Heart right ventricle (tissue), 16 donors: ENCODE results near the gene CDRT4. TPM values are rescaled to one million over a fixed set of nuclear protein-coding genes. Genes with fewer than 3 reads are reported as not detected.

ENCODE experiments used
- ATAC-seq, 8 donors: fragments of 200-7000 bp; cut with Tn5 transposase; one replicate each; pipeline ENCODE4 v1.9.1; 2020; ENCODE audit warnings: mild to moderate bottlenecking in 8 of 8, moderate library complexity in 8 of 8, moderate number of reproducible peaks in 1 of 8
- DNase-seq, 2 donors: peaks; one replicate each; pipeline ENCODE4 v3.0.0-alpha.2; 2020
- H3K27ac ChIP-seq, 10 donors: fragments of 200-600 bp; sonication (generic) in 2 of 10; one replicate each; pipeline versions ENCODE4 v1.5.0 to v1.8.0; 2020 to 2022; ENCODE audit warnings: mild to moderate bottlenecking in 3 of 10
- H3K27me3 ChIP-seq, 7 donors: fragments of 200-600 bp; one replicate each; pipeline ENCODE4 v1.8.0; 2021 to 2022; ENCODE audit warnings: mild to moderate bottlenecking in 2 of 7
- H3K36me3 ChIP-seq, 9 donors: fragments of 200-600 bp; sonication (generic) in 1 of 9; one replicate each; pipeline versions ENCODE4 v1.5.0 to v1.8.0; 2020 to 2022; ENCODE audit warnings: mild to moderate bottlenecking in 2 of 9
- H3K4me1 ChIP-seq, 9 donors: fragments of 200-600 bp; sonication (generic) in 1 of 9; one replicate each; pipeline versions ENCODE4 v1.5.0 to v1.8.0; 2020 to 2022; ENCODE audit warnings: mild to moderate bottlenecking in 4 of 9
- H3K4me3 ChIP-seq, 10 donors: fragments of 200-600 bp; sonication (generic) in 2 of 10; one replicate each; pipeline versions ENCODE4 v1.5.0 to v1.8.0; 2020 to 2022; ENCODE audit warnings: mild to moderate bottlenecking in 7 of 10, moderate library complexity in 2 of 10
- H3K9me3 ChIP-seq, 11 donors: fragments of 200-600 bp in 10 of 11; sonication (generic) in 2 of 11; one replicate each; pipeline versions ENCODE4 v1.5.0 to v1.8.0; 2013 to 2022; ENCODE audit warnings: mild to moderate bottlenecking in 2 of 11, control low read depth in 1 of 11, moderate library complexity in 1 of 11
- WGBS, 2 donors: extraction: QIAGEN DNeasy Blood & Tissue Kit; methylation state at CpG; one replicate each; pipeline ENCODE4 v1.1.7; 2013; ENCODE audit warnings: inconsistent platforms in 1 of 2; 5-methylcytosine and 5-hydroxymethylcytosine counted together
- intact Hi-C, 10 donors: fragments of 100-400 bp; cut with DNase I; formaldehyde crosslinking; loops; one replicate each; pipeline versions ENCODE4 v1.11.1 to v1.14.2; 2022
- polyA plus RNA-seq, 2 donors: library from polyadenylated mRNA; stranded (reverse); fragments of 200-250 nt; gene quantifications; one replicate each; pipeline ENCODE4 v1.2.3, GENCODE V29; 2013
- total RNA-seq, 10 donors: library from RNA; stranded (reverse); fragmentation: NEBNext Ultra II Directional in 3 of 10; extraction: Animal tissue kit (Norgen Biotek cat#: 25700) in 3 of 10; gene quantifications; one replicate each; pipeline versions ENCODE4 v1.2.1 to v1.2.4, GENCODE V29; 2021 to 2023
- TF ChIP-seq, protein P1 (sequence below), 9 donors: fragments of 200-600 bp; sonication (generic) in 2 of 9; IDR thresholded peaks; one replicate each; pipeline versions ENCODE4 v1.5.0 to v1.8.0; 2021 to 2022; ENCODE audit warnings: antibody characterized with exemption in 9 of 9, mild to moderate bottlenecking in 5 of 9, moderate library complexity in 1 of 9
- donor health status: Arrhythmogenic right ventricular cardiomyopathy.
- donor health status: ischemic (EF 13 %, LVEDD 7.1; RV severe dilation, severe dysfunction).
- donor health status: healthy with polysubstance abuse.
- donor health status: DM: no; HTN: yes; CAD: no.
- donor health status: DM: no; HTN: no; CAD: no.
- donor health status: ischemic (EF 25% LVEDD 6.9; RV normal size, moderate dysfunction).
- donor health status: ischemic (EF 25% LVEDD 5.7; RV mildly dilated, moderate dysfunction).
- donor health status: healthy.
- donor health status: DM: yes; HTN: yes; CAD: no.
- donor health status: Ischemic cardiomyopathy.
- donor health status: ischemic (EF 35%, LVEDD 5.7; RV mildly dilated, moderate dysfunction).
- donor health status: nonischemic (EF 11% LVEDD 7.7; RV severe dilation, severe dysfunction).
- donor health status: DM: yes; HTN: yes; CAD: no.
- donor health status: PGD.
- donor health status: ischemic (EF 29% LVEDD 5.4; RV normal size, mild dysfunction).
- donor health status: nonischemic (EF 23%, LVEDD 6.1; RV moderate dilation, normal function).

CDRT4 gene
- total and polyA plus RNA-seq, 12 donors, result 0.45 to 4.2 (median 0.92) TPM; not detected in 2

DNA sequence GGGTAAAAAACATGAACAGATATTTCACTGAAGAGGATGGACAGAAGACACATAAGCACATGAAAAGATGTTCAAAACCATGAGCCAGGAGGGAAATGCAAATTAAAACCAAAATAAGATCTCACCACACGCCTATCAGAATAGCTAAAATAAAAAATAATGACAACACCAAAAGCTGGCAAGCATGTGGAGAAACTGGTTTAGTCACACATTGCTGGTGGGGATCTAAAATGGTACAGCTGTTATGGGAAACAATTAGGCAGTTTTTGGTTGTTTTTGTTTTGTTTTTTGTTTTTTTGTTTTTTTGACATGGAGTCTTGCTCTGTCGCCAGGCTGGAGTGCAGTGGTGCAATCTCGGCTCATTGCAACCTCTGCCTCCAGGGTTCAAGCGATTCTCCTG, 81.3 kb downstream of the CDRT4 start:
- no peaks in the 10 kb centered on the region for H3K27me3 ChIP-seq
- H3K4me3 ChIP-seq, result no peak overlapping the region
- no peak for DNase-seq
- WGBS, 2 donors, result 93 to 99% methylated on average over 4 of the region's 4 CpGs
- no peak overlapping the region for H3K27ac ChIP-seq
- peaks cover 0 to 26% (median 7%) of the 10 kb centered on the region in 9 donors for H3K4me1 ChIP-seq
- no peaks in the 10 kb centered on the region for H3K9me3 ChIP-seq
- ATAC-seq, result no peak
- no peaks in the 10 kb centered on the region for H3K36me3 ChIP-seq
- intact Hi-C loops, result no loop called here
- TF ChIP-seq, protein P1, sequence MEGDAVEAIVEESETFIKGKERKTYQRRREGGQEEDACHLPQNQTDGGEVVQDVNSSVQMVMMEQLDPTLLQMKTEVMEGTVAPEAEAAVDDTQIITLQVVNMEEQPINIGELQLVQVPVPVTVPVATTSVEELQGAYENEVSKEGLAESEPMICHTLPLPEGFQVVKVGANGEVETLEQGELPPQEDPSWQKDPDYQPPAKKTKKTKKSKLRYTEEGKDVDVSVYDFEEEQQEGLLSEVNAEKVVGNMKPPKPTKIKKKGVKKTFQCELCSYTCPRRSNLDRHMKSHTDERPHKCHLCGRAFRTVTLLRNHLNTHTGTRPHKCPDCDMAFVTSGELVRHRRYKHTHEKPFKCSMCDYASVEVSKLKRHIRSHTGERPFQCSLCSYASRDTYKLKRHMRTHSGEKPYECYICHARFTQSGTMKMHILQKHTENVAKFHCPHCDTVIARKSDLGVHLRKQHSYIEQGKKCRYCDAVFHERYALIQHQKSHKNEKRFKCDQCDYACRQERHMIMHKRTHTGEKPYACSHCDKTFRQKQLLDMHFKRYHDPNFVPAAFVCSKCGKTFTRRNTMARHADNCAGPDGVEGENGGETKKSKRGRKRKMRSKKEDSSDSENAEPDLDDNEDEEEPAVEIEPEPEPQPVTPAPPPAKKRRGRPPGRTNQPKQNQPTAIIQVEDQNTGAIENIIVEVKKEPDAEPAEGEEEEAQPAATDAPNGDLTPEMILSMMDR (IDR thresholded peaks at IDR 0.05), result no peak

Other genes starting within 250 kb of the CDRT4 start
- 100 to 1,000 TPM in 9 of 10 donors, 10 to 100 TPM in 1; 99.1 to 241 (median 158) TPM for gene PMP22, start 202.3 kb downstream of the CDRT4 start, total RNA-seq
- gene PMP22, start 202.3 kb downstream of the CDRT4 start, polyA plus RNA-seq, result 100 to 1,000 TPM in 1 of 2 donors, 10 to 100 TPM in 1; 62.0 to 178 TPM
- gene TEKT3, start 126.0 kb downstream of the CDRT4 start, total RNA-seq, result 1 to 10 TPM in 1 of 10 donors, under 1 TPM in 6, not detected in 3; 0.26 to 1.1 (median 0.68) TPM
- gene TEKT3, start 126.0 kb downstream of the CDRT4 start, polyA plus RNA-seq, result under 1 TPM; 0.14 to 0.88 TPM
- gene TVP23C, start 95.9 kb upstream of the CDRT4 start, total RNA-seq, result 1 to 10 TPM; 2.5 to 8.2 (median 5.0) TPM
- 1 to 10 TPM; 2.0 to 5.3 TPM for gene TVP23C, start 95.9 kb upstream of the CDRT4 start, polyA plus RNA-seq
- 1 to 10 TPM in 2 of 10 donors, under 1 TPM in 8; 0.25 to 2.2 (median 0.55) TPM for gene FBXW10B, start 152.1 kb upstream of the CDRT4 start, total RNA-seq
- gene FBXW10B, start 152.1 kb upstream of the CDRT4 start, polyA plus RNA-seq, result 1 to 10 TPM in 1 of 2 donors, under 1 TPM in 1; 0.87 to 2.2 TPM
- 10 to 100 TPM; 11.3 to 41.5 (median 22.5) TPM for gene TRIM16, start 216.7 kb upstream of the CDRT4 start, total RNA-seq
- 10 to 100 TPM in 1 of 2 donors, 1 to 10 TPM in 1; 8.2 to 13.8 TPM for gene TRIM16, start 216.7 kb upstream of the CDRT4 start, polyA plus RNA-seq
- 10 to 100 TPM in 8 of 10 donors, 1 to 10 TPM in 2; 9.0 to 17.2 (median 12.3) TPM for gene ZNF286A, start 232.1 kb upstream of the CDRT4 start, total RNA-seq
- 10 to 100 TPM in 1 of 2 donors, 1 to 10 TPM in 1; 7.8 to 10.7 TPM for gene ZNF286A, start 232.1 kb upstream of the CDRT4 start, polyA plus RNA-seq